Hematopoietic multipotent progenitor cell treated with erythropoietin and hydrocortisone succinate and interleukin-3 and kit ligand, for 17 days (in vitro differentiated cells): ENCODE data around the gene POU6F2.
"Not testable (repeated sequence)": the region's sequence is repeated elsewhere in the genome, so short reads cannot be mapped to it uniquely, and the experiment has no call there.

Source experiments
- DNase-seq: peaks from one replicate; pipeline ENCODE4 v3.0.0-alpha.2; 2015; ENCODE audit warnings: low spot score

Gene POU6F2

GRCh38 chr7:39356172-39356925 lies 378.6 kb downstream of the POU6F2 start:
- DNase-seq: no peak

GRCh38 chr7:39357648-39358047 lies 379.9 kb downstream of the POU6F2 start:
- DNase-seq: no peak

- no peak for DNase-seq
These were observed 382.3 kb downstream of the POU6F2 start for GRCh38 chr7:39360038-39360437.

- DNase-seq: no peak
These were observed 383.1 kb downstream of the POU6F2 start for GRCh38 chr7:39360766-39361165.

GRCh38 chr7:39365751-39366295 lies 388.1 kb downstream of the POU6F2 start:
- DNase-seq: no peak

GRCh38 chr7:39367451-39367850 lies 389.7 kb downstream of the POU6F2 start:
- no peak for DNase-seq

- no peak for DNase-seq
These were observed 390.2 kb downstream of the POU6F2 start for GRCh38 chr7:39367943-39368342.

GRCh38 chr7:39372383-39372782 lies 394.7 kb downstream of the POU6F2 start:
- no peak for DNase-seq

- no peak for DNase-seq
These were observed 396.8 kb downstream of the POU6F2 start for GRCh38 chr7:39374436-39375040.

- no peak for DNase-seq
These were observed 397.6 kb downstream of the POU6F2 start for GRCh38 chr7:39375047-39375873.

- DNase-seq: no peak
These were observed 398.1 kb downstream of the POU6F2 start for GRCh38 chr7:39375874-39376190.

GRCh38 chr7:39376881-39377280 lies 399.2 kb downstream of the POU6F2 start:
- DNase-seq: not testable (repeated sequence)

- DNase-seq: no peak
These were observed 401.7 kb downstream of the POU6F2 start for GRCh38 chr7:39379416-39379815.

GRCh38 chr7:39383136-39383535 lies 405.4 kb downstream of the POU6F2 start:
- no peak for DNase-seq

GRCh38 chr7:39384386-39384785 lies 406.7 kb downstream of the POU6F2 start:
- no peak for DNase-seq

- DNase-seq: no peak
These were observed 409.0 kb downstream of the POU6F2 start for GRCh38 chr7:39386718-39387117.

- DNase-seq: no peak
These were observed 414.4 kb downstream of the POU6F2 start for GRCh38 chr7:39392151-39392550.

- no peak for DNase-seq
These were observed 416.5 kb downstream of the POU6F2 start for GRCh38 chr7:39394105-39394680.

GRCh38 chr7:39399458-39399857 lies 421.7 kb downstream of the POU6F2 start:
- no peak for DNase-seq

- DNase-seq: no peak
These were observed 422.3 kb downstream of the POU6F2 start for GRCh38 chr7:39399986-39400385.

- DNase-seq: no peak
These were observed 423.1 kb downstream of the POU6F2 start for GRCh38 chr7:39400836-39401235.

- DNase-seq: no peak
These were observed 424.3 kb downstream of the POU6F2 start for GRCh38 chr7:39402034-39402433.
